Suppressor macrophage treated with lipopolysaccharide for 4 hours (primary cell): ENCODE data around the gene SNCG.
"Not testable (repeated sequence)": the region's sequence is repeated elsewhere in the genome, so short reads cannot be mapped to it uniquely, and the experiment has no call there.

Experiments used
- DNase-seq: peaks from one replicate; pipeline ENCODE4 v3.0.0-alpha.2; 2020

The SNCG gene

GRCh38 chr10:86958116-86958900 lies at the start of gene SNCG:
Gene SNCG (plus strand): TSS chr10:86958599. CDS start chr10:86958698, 99 bp downstream.
- no peak for DNase-seq

- no peak for DNase-seq
Observed at GRCh38 chr10:86914734-86915133, 43.7 kb upstream of the SNCG start.

- DNase-seq: no peak
Observed at GRCh38 chr10:86918022-86918471, 40.4 kb upstream of the SNCG start.

GRCh38 chr10:86922553-86922961 lies 35.8 kb upstream of the SNCG start:
- DNase-seq: no peak

DNA sequence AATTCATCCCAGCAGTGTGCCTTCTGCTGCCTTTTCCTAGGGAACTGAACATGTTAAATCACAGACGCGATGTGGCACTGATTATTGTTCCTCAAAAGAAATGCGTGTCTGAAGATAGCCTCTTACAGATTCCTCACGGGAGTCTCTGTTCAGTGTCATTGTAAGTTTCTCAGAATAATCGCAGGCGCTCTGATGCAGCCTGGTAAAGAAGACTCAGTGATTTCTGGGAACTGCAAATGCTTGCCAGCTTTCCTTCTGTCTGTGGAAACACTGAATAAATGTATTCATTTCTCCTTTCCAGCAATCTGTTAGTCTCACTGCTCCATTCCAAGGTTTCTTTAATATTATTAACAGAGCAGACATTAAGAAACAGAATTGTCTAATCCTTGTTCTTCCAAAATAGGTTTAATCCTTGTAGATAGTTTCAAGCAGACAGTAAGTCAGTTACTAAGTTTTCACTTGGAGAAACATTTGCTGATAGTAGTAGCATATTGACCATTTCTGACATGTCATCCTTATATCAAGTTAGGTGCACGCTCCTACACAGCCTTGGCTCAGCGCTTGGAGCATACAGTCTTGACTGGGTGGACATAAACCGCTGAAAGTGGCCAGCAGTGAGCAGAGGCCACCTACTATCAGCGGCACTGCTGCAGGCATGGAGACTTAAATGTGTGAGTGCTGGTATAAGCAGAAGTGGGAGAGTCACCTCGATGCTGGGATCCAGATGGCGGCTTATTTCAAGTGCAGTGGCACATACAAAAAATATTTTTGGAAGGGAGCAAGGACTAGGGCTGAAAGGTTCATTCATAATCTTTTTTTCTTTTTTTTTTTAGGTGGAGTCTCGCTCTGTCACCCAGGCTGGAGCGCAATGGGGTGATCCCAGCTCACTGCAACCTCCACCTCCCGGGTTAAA lies 28.7 kb upstream of the SNCG start:
- DNase-seq: no peak

GRCh38 chr10:86931872-86932271 lies 26.5 kb upstream of the SNCG start:
- peak; percentile 8 for DNase-seq

- no peak for DNase-seq
Observed at GRCh38 chr10:86932674-86933073, 25.7 kb upstream of the SNCG start.

- DNase-seq: not testable (repeated sequence)
Observed at GRCh38 chr10:86934162-86934711, 24.2 kb upstream of the SNCG start.

DNA sequence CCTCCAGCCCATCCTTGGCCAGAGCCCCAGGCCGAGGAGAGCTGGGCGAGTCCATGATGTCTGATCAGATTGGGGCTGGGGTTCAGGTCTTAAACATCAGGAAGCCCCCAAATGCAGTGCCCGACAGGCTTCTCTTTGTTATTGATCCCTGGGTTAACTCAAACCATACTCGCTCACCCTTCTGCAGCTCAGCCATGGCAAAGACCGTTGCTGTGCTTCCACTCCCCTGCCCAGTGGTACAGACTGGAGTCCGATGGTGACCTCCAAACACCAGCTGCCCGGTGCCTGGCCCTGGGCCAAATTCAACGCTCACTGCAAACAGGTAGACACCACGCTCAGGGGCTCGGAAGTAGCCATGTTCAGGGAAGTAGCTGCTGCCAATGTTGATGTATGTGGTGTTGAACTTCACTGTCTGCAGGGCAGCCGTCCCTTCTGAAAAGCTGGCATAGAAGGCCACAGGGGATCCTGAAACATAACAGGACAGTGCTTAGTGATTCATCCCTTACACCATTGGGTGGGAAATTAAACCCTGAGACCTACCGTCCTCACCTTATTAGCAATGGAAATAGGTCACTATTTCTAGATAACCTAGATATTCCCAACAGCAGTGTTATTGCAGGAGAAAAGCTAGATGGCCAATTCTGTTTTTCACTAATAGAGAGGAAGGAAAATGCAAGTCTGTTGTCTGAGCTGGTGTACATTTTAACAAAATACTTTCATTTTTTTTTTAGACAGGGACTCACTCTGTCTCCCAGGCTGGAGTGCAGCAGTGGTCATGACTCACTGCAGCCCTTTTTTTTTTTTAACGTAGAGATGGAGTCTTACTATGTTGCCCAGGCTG lies 21.5 kb upstream of the SNCG start:
- DNase-seq: no peak

- DNase-seq: no peak
Observed at GRCh38 chr10:86937502-86938154, 20.8 kb upstream of the SNCG start.

DNA sequence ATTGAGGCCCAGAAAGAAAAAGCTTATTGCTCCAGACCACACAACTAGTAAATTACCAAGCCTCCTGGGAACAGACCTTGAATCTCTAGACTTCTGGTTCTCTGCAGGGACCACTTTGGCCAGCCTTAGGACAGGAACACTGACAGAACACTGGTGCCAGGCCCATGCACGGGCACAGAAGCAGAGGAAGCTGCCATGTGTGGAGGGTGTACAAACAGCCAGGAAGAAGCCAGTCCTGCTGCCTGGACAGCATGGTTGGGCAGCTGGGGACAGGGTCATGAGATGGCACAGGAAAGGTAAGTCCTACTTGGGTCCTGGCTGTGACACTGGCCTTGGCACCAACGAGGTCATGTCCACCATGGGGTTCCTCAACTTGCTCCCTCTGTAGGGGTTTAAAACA lies 20.1 kb upstream of the SNCG start:
- DNase-seq: no peak

GRCh38 chr10:86940076-86940475 lies 18.3 kb upstream of the SNCG start:
- DNase-seq: not testable (repeated sequence)

- DNase-seq: no peak
Observed at GRCh38 chr10:86940677-86941076, 17.7 kb upstream of the SNCG start.

GRCh38 chr10:86941426-86941825 lies 17.0 kb upstream of the SNCG start:
- no peak for DNase-seq

- no peak for DNase-seq
Observed at GRCh38 chr10:86941991-86942421, 16.4 kb upstream of the SNCG start.

- DNase-seq: no peak
Observed at GRCh38 chr10:86942441-86943315, 15.7 kb upstream of the SNCG start.

GRCh38 chr10:86943316-86944030 lies 14.9 kb upstream of the SNCG start:
- no peak for DNase-seq

DNA sequence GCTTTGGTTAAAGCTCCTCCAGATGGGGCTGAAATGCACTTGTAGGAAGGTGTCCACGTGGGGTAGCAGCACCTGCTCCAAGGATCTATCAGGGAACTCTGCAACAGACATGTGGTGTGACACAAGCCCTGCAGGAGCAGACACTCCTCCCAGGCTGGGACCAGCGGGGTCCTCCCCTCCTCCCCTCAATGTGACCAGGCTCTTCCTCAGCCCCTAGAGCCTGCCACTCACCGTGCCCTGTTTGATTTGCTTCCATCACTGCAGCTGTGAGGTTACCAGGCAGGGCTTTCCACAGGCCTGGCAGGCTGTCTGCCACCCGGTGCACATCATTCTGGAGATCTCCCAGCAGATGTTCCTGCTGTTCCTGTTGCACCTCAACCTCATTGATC lies 14.4 kb upstream of the SNCG start:
- no peak for DNase-seq

- DNase-seq: no peak
Observed at GRCh38 chr10:86944471-86944870, 13.9 kb upstream of the SNCG start.

DNA sequence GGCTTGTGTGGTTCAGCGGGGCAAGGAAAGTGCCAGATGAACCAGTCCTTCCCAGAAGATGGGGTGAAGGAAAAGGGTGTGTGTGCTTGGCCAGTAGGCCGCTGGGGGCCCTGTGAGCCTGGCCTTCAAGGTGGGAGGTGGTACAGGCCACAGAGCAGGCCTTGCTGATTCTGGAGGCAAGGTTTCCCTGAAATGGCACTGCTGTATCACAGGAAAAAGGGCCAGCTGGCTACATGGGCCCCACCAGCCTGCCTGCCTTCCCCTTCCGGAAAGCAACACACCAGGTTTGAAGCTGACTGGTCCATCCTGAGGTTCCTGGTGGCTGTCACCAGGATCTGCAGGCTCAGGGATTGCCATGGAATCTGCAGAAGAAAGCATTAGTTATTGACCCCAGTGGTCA lies 13.5 kb upstream of the SNCG start:
- DNase-seq: no peak
